Memory B cell (primary cell): ENCODE data around the gene ZNF519.
A peak's percentile ranks its signal among the peaks of the same experiment; 100 is the strongest.

Experiments used
- ATAC-seq: fragments of 150-1000 bp; cut with Tn5 transposase; 2 replicates; pipeline ENCODE4 v1.10.0; 2021; ENCODE audit warnings: low read depth, mild to moderate bottlenecking, moderate library complexity
- DNase-seq, 2 donors: peaks; one replicate each; pipeline ENCODE4 v3.0.0; 2022; ENCODE audit warnings: low spot score in 2 of 2
- H3K27ac Mint-ChIP-seq: one replicate; pipeline ENCODE4 v1.8.0; 2022; ENCODE audit warnings: mild to moderate bottlenecking, moderate library complexity, mixed read lengths
- H3K27me3 Mint-ChIP-seq: one replicate; pipeline ENCODE4 v1.8.0; 2022; ENCODE audit warnings: mixed read lengths
- H3K36me3 Mint-ChIP-seq: one replicate; pipeline ENCODE4 v1.8.0; 2022; ENCODE audit warnings: mild to moderate bottlenecking, mixed read lengths
- H3K4me1 Mint-ChIP-seq: one replicate; pipeline ENCODE4 v1.8.0; 2022; ENCODE audit warnings: mixed read lengths
- H3K4me3 Mint-ChIP-seq: one replicate; pipeline ENCODE4 v1.8.0; 2022; ENCODE audit warnings: mild to moderate bottlenecking, moderate library complexity, mixed read lengths
- H3K9me3 Mint-ChIP-seq: one replicate; pipeline ENCODE4 v1.8.0; 2022; ENCODE audit warnings: mixed read lengths

The ZNF519 gene

GRCh38 chr18:14093307-14093915 lies 38.8 kb downstream of the ZNF519 start:
- DNase-seq (no peak), ATAC-seq (no peak)
- Mint-ChIP-seq H3K27me3 (no peaks in the 10 kb centered on the region), H3K9me3 (no peaks in the 10 kb centered on the region), H3K27ac (no peak overlapping the region), H3K4me1 (no peaks in the 10 kb centered on the region), H3K36me3 (no peaks in the 10 kb centered on the region), H3K4me3 (no peak overlapping the region)

GRCh38 chr18:14092625-14093306 lies 39.5 kb downstream of the ZNF519 start:
- Mint-ChIP-seq H3K9me3 (no peaks in the 10 kb centered on the region), H3K27me3 (no peaks in the 10 kb centered on the region), H3K36me3 (no peaks in the 10 kb centered on the region), H3K27ac (no peak overlapping the region), H3K4me1 (no peaks in the 10 kb centered on the region), H3K4me3 (no peak overlapping the region)
- no peak for ATAC-seq
- DNase-seq: no peak

- H3K27me3 Mint-ChIP-seq: no peaks in the 10 kb centered on the region
- no peak overlapping the region for H3K27ac Mint-ChIP-seq
- ATAC-seq: no peak
- H3K9me3 Mint-ChIP-seq: no peaks in the 10 kb centered on the region
- H3K4me3 Mint-ChIP-seq: no peak overlapping the region
- H3K4me1 Mint-ChIP-seq: no peaks in the 10 kb centered on the region
- H3K36me3 Mint-ChIP-seq: no peaks in the 10 kb centered on the region
- DNase-seq: no peak
These were observed 42.5 kb downstream of the ZNF519 start for GRCh38 chr18:14089781-14090180.

- Mint-ChIP-seq H3K9me3 (no peaks in the 10 kb centered on the region), H3K27ac (no peak overlapping the region), H3K4me1 (no peaks in the 10 kb centered on the region), H3K36me3 (no peaks in the 10 kb centered on the region), H3K27me3 (no peaks in the 10 kb centered on the region), H3K4me3 (no peak overlapping the region)
- DNase-seq: no peak
- ATAC-seq: no peak
These were observed 43.0 kb downstream of the ZNF519 start for GRCh38 chr18:14089191-14089590.

- H3K4me1 Mint-ChIP-seq: no peaks in the 10 kb centered on the region
- DNase-seq (peak in 1 of 2 donors; percentile 4), ATAC-seq (no peak)
- H3K27ac Mint-ChIP-seq: no peak overlapping the region
- no peaks in the 10 kb centered on the region for H3K36me3 Mint-ChIP-seq
- no peak overlapping the region for H3K4me3 Mint-ChIP-seq
- H3K9me3 Mint-ChIP-seq: no peaks in the 10 kb centered on the region
- H3K27me3 Mint-ChIP-seq: no peaks in the 10 kb centered on the region
These were observed 45.6 kb downstream of the ZNF519 start for GRCh38 chr18:14086458-14087231.

- no peak for DNase-seq
- no peaks in the 10 kb centered on the region for H3K27me3 Mint-ChIP-seq
- H3K9me3 Mint-ChIP-seq: no peaks in the 10 kb centered on the region
- H3K4me1 Mint-ChIP-seq: no peaks in the 10 kb centered on the region
- no peak overlapping the region for H3K4me3 Mint-ChIP-seq
- ATAC-seq: no peak
- no peaks in the 10 kb centered on the region for H3K36me3 Mint-ChIP-seq
- no peak overlapping the region for H3K27ac Mint-ChIP-seq
These were observed 46.3 kb downstream of the ZNF519 start for GRCh38 chr18:14085770-14086457.

GRCh38 chr18:14075196-14075595 lies 57.0 kb downstream of the ZNF519 start:
- H3K9me3 Mint-ChIP-seq: no peaks in the 10 kb centered on the region
- no peak for ATAC-seq
- H3K4me1 Mint-ChIP-seq: no peaks in the 10 kb centered on the region
- no peak for DNase-seq
- peaks cover 4% of the 10 kb centered on the region for H3K36me3 Mint-ChIP-seq
- H3K27ac Mint-ChIP-seq: no peak overlapping the region
- H3K4me3 Mint-ChIP-seq: no peak overlapping the region
- no peaks in the 10 kb centered on the region for H3K27me3 Mint-ChIP-seq

- no peak for DNase-seq
- Mint-ChIP-seq H3K36me3 (peaks cover 2% of the 10 kb centered on the region), H3K9me3 (peaks cover 2% of the 10 kb centered on the region), H3K4me1 (no peaks in the 10 kb centered on the region), H3K4me3 (no peak overlapping the region), H3K27me3 (no peaks in the 10 kb centered on the region), H3K27ac (no peak overlapping the region)
- ATAC-seq: no peak
These were observed 58.0 kb downstream of the ZNF519 start for GRCh38 chr18:14074187-14074586.

GRCh38 chr18:14053661-14054060 lies 78.6 kb downstream of the ZNF519 start:
- H3K27ac Mint-ChIP-seq: no peak overlapping the region
- H3K27me3 Mint-ChIP-seq: peaks cover 1% of the 10 kb centered on the region
- no peak overlapping the region for H3K4me3 Mint-ChIP-seq
- ATAC-seq: no peak
- peaks cover 11% of the 10 kb centered on the region for H3K9me3 Mint-ChIP-seq
- peaks cover 4% of the 10 kb centered on the region for H3K36me3 Mint-ChIP-seq
- H3K4me1 Mint-ChIP-seq: peaks cover 3% of the 10 kb centered on the region
- no peak for DNase-seq
